Calu3 (cell line): ENCODE results near the gene PLA2R1. TPM values are rescaled to one million over a fixed set of nuclear protein-coding genes. Genes with fewer than 3 reads are reported as not detected.

ENCODE experiments used
- BruUV-seq: library from RNA; stranded (reverse); fragments of 400-500 nt; replicated peaks from 2 replicates; lab custom pipeline; 2021; lab: Mats Ljungman, UMichigan
- CTCF ChIA-PET: fragments of 300-600 bp; sonication (Branson Sonifier 250); formaldehyde crosslinking; loops from one replicate; lab custom pipeline; 2022; ENCODE audit warnings: antibody characterized with exemption; lab: Charles Lee
- DNase-seq: peaks from one replicate; pipeline ENCODE4 v3.0.0; 2022
- H3K27ac Mint-ChIP-seq: one replicate; pipeline ENCODE4 v1.8.0; 2022; ENCODE audit warnings: mixed read lengths; ENCODE audit not compliant: unreplicated experiment
- H3K27me3 Mint-ChIP-seq: one replicate; pipeline ENCODE4 v1.8.0; 2022; ENCODE audit warnings: mixed read lengths; ENCODE audit not compliant: unreplicated experiment
- H3K36me3 Mint-ChIP-seq: one replicate; pipeline ENCODE4 v1.8.0; 2022; ENCODE audit warnings: mild to moderate bottlenecking, moderate library complexity, mixed read lengths; ENCODE audit not compliant: insufficient read depth, unreplicated experiment
- H3K4me1 Mint-ChIP-seq: one replicate; pipeline ENCODE4 v1.8.0; 2022; ENCODE audit warnings: mild to moderate bottlenecking, low read depth, mixed read lengths; ENCODE audit not compliant: unreplicated experiment
- H3K4me3 Mint-ChIP-seq: one replicate; pipeline ENCODE4 v1.8.0; 2022; ENCODE audit warnings: mild to moderate bottlenecking, low read depth, moderate library complexity, mixed read lengths; ENCODE audit not compliant: unreplicated experiment
- H3K9me3 Mint-ChIP-seq: one replicate; pipeline ENCODE4 v1.8.0; 2022; ENCODE audit warnings: low read depth, mixed read lengths; ENCODE audit not compliant: unreplicated experiment
- intact Hi-C: fragments of 100-400 bp; cut with micrococcal nuclease; formaldehyde crosslinking; loops from one replicate; pipeline ENCODE4 v1.10.0; 2022; ENCODE audit not compliant: unreplicated experiment
- total RNA-seq: library from RNA; stranded (reverse); gene quantifications from 2 replicates; pipeline ENCODE4 v1.2.3, GENCODE V29; 2022
- TF ChIP-seq, protein P1 (sequence below): fragments of 200-600 bp; IDR thresholded peaks from one replicate; pipeline ENCODE4 v1.8.0; 2022; ENCODE audit warnings: antibody characterized with exemption; ENCODE audit not compliant: unreplicated experiment

Gene PLA2R1
- total RNA-seq, 1 experiment from 2014 or later: 5.8 TPM

DNA sequence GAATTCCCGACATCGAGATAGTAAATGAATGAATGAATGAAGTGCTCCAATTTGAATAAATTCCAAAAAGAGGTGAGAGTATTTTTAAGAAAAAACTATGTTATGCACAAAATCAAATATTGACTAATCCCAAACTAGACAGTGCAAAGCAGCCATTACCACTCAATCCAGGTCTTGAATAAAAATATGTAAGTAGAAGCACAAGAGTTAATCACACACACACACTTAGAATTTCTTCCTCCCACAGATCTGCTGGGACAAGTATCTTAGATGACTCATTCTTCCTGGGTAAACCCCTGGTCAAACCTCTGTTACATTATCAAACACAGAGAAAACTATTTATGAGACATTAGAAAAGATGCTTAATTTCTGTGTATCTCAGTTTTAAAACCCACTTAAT lies 102.0 kb downstream of the PLA2R1 start:
- peak; percentile 30 for DNase-seq
- Mint-ChIP-seq H3K36me3 (no peaks in the 10 kb centered on the region), H3K27ac (peak overlapping the region; percentile 74), H3K9me3 (no peaks in the 10 kb centered on the region), H3K4me3 (peak overlapping the region; percentile 10), H3K27me3 (no peaks in the 10 kb centered on the region), H3K4me1 (peaks cover 26% of the 10 kb centered on the region)
- no TSS peak for BruUV-seq
- TF ChIP-seq, protein P1, sequence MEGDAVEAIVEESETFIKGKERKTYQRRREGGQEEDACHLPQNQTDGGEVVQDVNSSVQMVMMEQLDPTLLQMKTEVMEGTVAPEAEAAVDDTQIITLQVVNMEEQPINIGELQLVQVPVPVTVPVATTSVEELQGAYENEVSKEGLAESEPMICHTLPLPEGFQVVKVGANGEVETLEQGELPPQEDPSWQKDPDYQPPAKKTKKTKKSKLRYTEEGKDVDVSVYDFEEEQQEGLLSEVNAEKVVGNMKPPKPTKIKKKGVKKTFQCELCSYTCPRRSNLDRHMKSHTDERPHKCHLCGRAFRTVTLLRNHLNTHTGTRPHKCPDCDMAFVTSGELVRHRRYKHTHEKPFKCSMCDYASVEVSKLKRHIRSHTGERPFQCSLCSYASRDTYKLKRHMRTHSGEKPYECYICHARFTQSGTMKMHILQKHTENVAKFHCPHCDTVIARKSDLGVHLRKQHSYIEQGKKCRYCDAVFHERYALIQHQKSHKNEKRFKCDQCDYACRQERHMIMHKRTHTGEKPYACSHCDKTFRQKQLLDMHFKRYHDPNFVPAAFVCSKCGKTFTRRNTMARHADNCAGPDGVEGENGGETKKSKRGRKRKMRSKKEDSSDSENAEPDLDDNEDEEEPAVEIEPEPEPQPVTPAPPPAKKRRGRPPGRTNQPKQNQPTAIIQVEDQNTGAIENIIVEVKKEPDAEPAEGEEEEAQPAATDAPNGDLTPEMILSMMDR: no peak
- CTCF ChIA-PET: interaction anchor here (0.6 kb wide), 1 partner anchor 14 kb away, joined by 3 read pairs; no protein-coding TSS in a partner anchor
- intact Hi-C loops: loop anchor here (1.0 to 10.0 kb wide), 2 partner anchors 80 to 156 kb away; no protein-coding TSS in a partner anchor

DNA sequence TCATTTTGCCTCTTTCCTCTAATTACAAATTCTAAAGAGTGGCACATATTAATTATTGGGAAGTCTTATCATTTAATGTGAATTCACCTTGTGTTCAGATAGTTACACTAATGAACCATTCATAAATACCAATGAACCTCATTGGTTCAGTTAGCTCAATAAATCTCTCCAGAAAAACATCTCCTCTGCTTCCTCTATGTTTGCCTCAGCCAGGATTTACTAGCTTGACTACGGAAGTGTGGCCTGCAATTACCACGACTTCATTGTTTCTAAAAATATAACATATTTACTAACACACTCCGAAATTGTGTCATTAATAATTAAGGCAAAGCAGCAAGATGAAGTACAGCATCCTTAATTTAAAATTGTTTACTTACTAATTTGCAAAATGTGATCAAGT lies 103.3 kb downstream of the PLA2R1 start:
- H3K27me3 Mint-ChIP-seq: no peaks in the 10 kb centered on the region
- BruUV-seq: no TSS peak
- CTCF ChIA-PET: interaction anchor here (0.6 kb wide), 1 partner anchor 24 kb away, joined by 4 read pairs; no protein-coding TSS in a partner anchor
- TF ChIP-seq, protein P1: no peak
- no peaks in the 10 kb centered on the region for H3K36me3 Mint-ChIP-seq
- peaks cover 26% of the 10 kb centered on the region for H3K4me1 Mint-ChIP-seq
- no peak overlapping the region for H3K27ac Mint-ChIP-seq
- no peak for DNase-seq
- H3K4me3 Mint-ChIP-seq: no peak overlapping the region
- H3K9me3 Mint-ChIP-seq: no peaks in the 10 kb centered on the region
- intact Hi-C loops: no loop called here

DNA sequence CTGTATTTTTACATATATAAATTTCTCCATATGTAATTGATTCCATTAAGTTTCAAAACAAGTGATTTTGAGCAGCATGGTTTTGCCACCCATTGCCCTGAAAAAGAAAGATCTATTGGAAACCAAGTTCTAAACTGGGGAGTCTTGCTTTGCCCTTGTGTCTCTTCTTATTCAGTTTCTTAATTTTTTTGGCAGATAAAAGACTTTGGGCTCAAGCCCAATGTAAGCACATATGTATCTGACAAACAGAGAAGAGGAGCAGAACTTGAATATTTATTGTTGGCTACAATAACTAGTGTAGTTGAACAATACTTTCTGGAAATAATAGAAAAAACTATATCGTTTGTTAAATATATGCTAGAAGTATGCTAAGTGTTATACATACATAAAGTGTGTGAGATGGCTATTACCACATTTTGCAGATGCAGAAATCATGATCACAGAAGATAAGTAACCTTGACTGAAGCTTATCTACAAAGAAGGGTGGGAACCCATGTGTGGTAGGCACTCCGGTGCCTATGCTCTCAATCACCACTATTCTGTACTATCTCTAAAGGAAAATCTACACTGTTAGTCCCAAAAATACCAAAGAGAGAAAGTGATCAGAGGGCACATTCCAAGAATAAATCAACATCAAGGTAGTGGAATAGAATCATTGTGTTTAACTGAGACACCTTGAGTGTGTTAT lies 109.1 kb downstream of the PLA2R1 start:
- no peak for DNase-seq
- Mint-ChIP-seq H3K27ac (no peak overlapping the region), H3K36me3 (no peaks in the 10 kb centered on the region), H3K27me3 (no peaks in the 10 kb centered on the region), H3K4me3 (no peak overlapping the region), H3K4me1 (no peaks in the 10 kb centered on the region), H3K9me3 (no peaks in the 10 kb centered on the region)
- CTCF ChIA-PET: no interaction called here
- intact Hi-C loops: no loop called here
- TF ChIP-seq, protein P1: no peak
- BruUV-seq: no TSS peak

DNA sequence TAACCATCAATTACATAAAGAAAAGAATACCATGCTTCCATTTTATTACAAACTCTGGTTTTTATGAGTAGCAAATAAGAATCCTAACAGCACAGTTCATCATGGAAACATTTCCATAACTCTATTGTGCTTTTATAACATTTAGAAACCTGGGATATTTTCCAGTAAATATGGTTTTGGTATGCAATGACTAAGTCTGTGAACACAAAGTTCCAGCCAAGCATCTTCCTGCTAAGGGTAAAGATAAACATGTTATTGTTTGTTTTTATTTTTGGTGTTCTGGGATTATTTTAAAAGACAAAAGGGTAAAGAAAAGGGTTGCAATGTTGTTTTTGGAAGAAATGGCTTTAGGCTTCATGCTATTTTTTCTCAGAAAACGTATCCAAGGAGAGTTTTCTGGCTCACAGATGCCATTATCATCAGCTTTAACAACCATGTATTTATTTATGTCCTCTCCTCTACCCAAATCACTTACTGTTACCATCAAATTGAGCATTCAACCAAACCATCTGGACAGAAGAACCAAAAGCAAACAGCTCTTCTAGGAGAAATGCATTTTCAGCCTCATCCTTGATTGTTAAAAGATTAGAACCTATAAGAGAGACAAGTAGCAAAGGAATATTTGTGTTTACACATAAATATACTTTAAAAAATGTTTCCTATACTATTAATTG lies 116.0 kb downstream of the PLA2R1 start:
- TF ChIP-seq, protein P1: no peak
- no peak overlapping the region for H3K4me3 Mint-ChIP-seq
- no peak for DNase-seq
- H3K27me3 Mint-ChIP-seq: no peaks in the 10 kb centered on the region
- no peaks in the 10 kb centered on the region for H3K9me3 Mint-ChIP-seq
- intact Hi-C loops: no loop called here
- no peaks in the 10 kb centered on the region for H3K4me1 Mint-ChIP-seq
- CTCF ChIA-PET: interaction anchor here (0.6 kb wide), 1 partner anchor 13 kb away, joined by 3 read pairs; no protein-coding TSS in a partner anchor
- H3K36me3 Mint-ChIP-seq: no peaks in the 10 kb centered on the region
- no TSS peak for BruUV-seq
- H3K27ac Mint-ChIP-seq: no peak overlapping the region
